Naive B cell (primary cell): ENCODE results near the gene COA5. TPM values are rescaled to one million over a fixed set of nuclear protein-coding genes. Genes with fewer than 3 reads are reported as not detected.

Experiments used
- polyA plus RNA-seq, 6 donors: library from polyadenylated mRNA; unstranded; fragments of 300-500 nt; fragmentation: Illumina TruSeq; gene quantifications; one replicate each; pipeline ENCODE4 v1.2.3, GENCODE V29; 2021; ENCODE audit warnings: low read depth in 6 of 6

The COA5 gene
- polyA plus RNA-seq, 6 donors from 2014 or later, result 27.4 to 40.5 (median 36.0) TPM

Other genes with a start within 250 kb of the COA5 start
- 1 to 10 TPM; 1.8 to 4.3 (median 2.9) TPM for gene INPP4A, start 163.7 kb downstream of the COA5 start, polyA plus RNA-seq
- gene UNC50, start 77 bp upstream of the COA5 start, polyA plus RNA-seq, result 10 to 100 TPM; 36.8 to 71.5 (median 49.7) TPM
- gene MGAT4A, start 122.6 kb upstream of the COA5 start, polyA plus RNA-seq, result 10 to 100 TPM; 13.7 to 47.2 (median 21.6) TPM